ENCODE measurements around the gene MAGI2.

The MAGI2 gene

GRCh38 chr7:78198756-78199155, 1254.7 kb downstream of the MAGI2 start:
- no peak for DNase-seq

- peak in 1 of 2 experiments; percentile 2 for DNase-seq
These were observed 1256.0 kb downstream of the MAGI2 start for GRCh38 chr7:78197447-78197846.

- DNase-seq = no peak
These were observed 1258.2 kb downstream of the MAGI2 start for GRCh38 chr7:78195281-78195680.

- no peak for DNase-seq
These were observed 1258.9 kb downstream of the MAGI2 start for GRCh38 chr7:78194611-78195010.

GRCh38 chr7:78191475-78192079, 1261.9 kb downstream of the MAGI2 start:
- DNase-seq = peak; percentile 57 to 63

- DNase-seq = no peak
These were observed 1263.7 kb downstream of the MAGI2 start for GRCh38 chr7:78189762-78190161.

GRCh38 chr7:78185149-78185745, 1268.2 kb downstream of the MAGI2 start:
- no peak for DNase-seq

- DNase-seq = no peak
These were observed 1269.2 kb downstream of the MAGI2 start for GRCh38 chr7:78184299-78184698.

GRCh38 chr7:78179827-78180477, 1273.5 kb downstream of the MAGI2 start:
- no peak for DNase-seq

- DNase-seq = no peak
These were observed 1274.3 kb downstream of the MAGI2 start for GRCh38 chr7:78179211-78179610.

- peak; percentile 28 to 70 for DNase-seq
These were observed 1275.1 kb downstream of the MAGI2 start for GRCh38 chr7:78178319-78178718.

- DNase-seq = peak; percentile 35 to 77
These were observed 1277.3 kb downstream of the MAGI2 start for GRCh38 chr7:78176171-78176570.

GRCh38 chr7:78175330-78176100, 1278.0 kb downstream of the MAGI2 start:
- DNase-seq = no peak

GRCh38 chr7:78173666-78174065, 1279.8 kb downstream of the MAGI2 start:
- DNase-seq = no peak

GRCh38 chr7:78172933-78173591, 1280.4 kb downstream of the MAGI2 start:
- DNase-seq = no peak

- DNase-seq = peak in 1 of 2 experiments; percentile 6
These were observed 1281.2 kb downstream of the MAGI2 start for GRCh38 chr7:78172267-78172757.

- no peak for DNase-seq
These were observed 1282.1 kb downstream of the MAGI2 start for GRCh38 chr7:78171398-78171797.

GRCh38 chr7:78170815-78171214, 1282.7 kb downstream of the MAGI2 start:
- no peak for DNase-seq

GRCh38 chr7:78169992-78170391, 1283.5 kb downstream of the MAGI2 start:
- DNase-seq = no peak

GRCh38 chr7:78168865-78169264, 1284.6 kb downstream of the MAGI2 start:
- DNase-seq = no peak

- no peak for DNase-seq
These were observed 1285.6 kb downstream of the MAGI2 start for GRCh38 chr7:78167860-78168259.

GRCh38 chr7:78165854-78166253, 1287.6 kb downstream of the MAGI2 start:
- no peak for DNase-seq

- no peak for DNase-seq
These were observed 1288.0 kb downstream of the MAGI2 start for GRCh38 chr7:78165454-78165853.

Data from NCI-H446 (cell line).